Peyer's patch (tissue), 4 donors: ENCODE results near the gene CCNL2.

Experiments used
- POLR2A ChIP-seq, 2 donors: fragments of 450-650 bp; IDR thresholded peaks; one replicate each; pipeline ENCODE4 v1.5.1; 2017; ENCODE audit warnings: antibody characterized with exemption in 2 of 2, mild to moderate bottlenecking in 2 of 2, moderate library complexity in 2 of 2
- TF ChIP-seq, protein P1 (sequence below), 6 experiments: fragments of 450-650 bp in 4 of 6; fragments of 200-600 bp in 2 of 6; sonication (generic) in 1 of 6; IDR thresholded peaks; one replicate each; pipeline ENCODE4 v1.5.1; 2017 to 2019; ENCODE audit warnings: antibody characterized with exemption in 6 of 6, mild to moderate bottlenecking in 3 of 6, moderate library complexity in 1 of 6

DNA sequence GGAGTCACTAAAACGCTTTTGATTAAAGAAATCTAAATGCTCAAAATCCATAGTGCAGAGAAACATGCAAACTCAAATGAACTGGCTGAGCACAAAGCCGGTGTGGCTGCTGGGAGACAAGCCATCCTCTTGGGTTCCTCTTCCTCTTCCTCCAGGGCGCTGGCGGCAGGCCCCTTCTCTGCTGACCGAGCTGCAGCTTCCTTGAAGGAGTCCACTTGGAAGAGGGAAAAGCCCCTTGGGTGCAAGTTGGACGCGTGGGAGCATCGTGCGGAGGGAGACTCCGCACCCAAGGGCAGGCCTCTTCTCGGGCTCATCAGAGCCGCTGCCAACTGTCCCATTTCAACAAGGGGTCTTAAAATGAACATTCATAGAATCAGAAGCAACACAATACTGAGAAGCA is 7.9 kb downstream of the CCNL2 start:
- TF ChIP-seq, protein P1, sequence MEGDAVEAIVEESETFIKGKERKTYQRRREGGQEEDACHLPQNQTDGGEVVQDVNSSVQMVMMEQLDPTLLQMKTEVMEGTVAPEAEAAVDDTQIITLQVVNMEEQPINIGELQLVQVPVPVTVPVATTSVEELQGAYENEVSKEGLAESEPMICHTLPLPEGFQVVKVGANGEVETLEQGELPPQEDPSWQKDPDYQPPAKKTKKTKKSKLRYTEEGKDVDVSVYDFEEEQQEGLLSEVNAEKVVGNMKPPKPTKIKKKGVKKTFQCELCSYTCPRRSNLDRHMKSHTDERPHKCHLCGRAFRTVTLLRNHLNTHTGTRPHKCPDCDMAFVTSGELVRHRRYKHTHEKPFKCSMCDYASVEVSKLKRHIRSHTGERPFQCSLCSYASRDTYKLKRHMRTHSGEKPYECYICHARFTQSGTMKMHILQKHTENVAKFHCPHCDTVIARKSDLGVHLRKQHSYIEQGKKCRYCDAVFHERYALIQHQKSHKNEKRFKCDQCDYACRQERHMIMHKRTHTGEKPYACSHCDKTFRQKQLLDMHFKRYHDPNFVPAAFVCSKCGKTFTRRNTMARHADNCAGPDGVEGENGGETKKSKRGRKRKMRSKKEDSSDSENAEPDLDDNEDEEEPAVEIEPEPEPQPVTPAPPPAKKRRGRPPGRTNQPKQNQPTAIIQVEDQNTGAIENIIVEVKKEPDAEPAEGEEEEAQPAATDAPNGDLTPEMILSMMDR (IDR thresholded peaks at IDR 0.05) = no peak
- TF ChIP-seq POLR2A (IDR thresholded peaks at IDR 0.05) = no peak
